Lower leg skin (tissue), 3 donors: ENCODE results near the gene OBSCN.

Source experiments
- POLR2A ChIP-seq, 2 donors: fragments of 450-650 bp; IDR thresholded peaks; one replicate each; pipeline ENCODE4 v1.6.1; 2016 to 2017; ENCODE audit warnings: antibody characterized with exemption in 2 of 2, mild to moderate bottlenecking in 1 of 2, moderate library complexity in 1 of 2
- TF ChIP-seq, protein P1 (sequence below), 3 donors: fragments of 450-650 bp; IDR thresholded peaks; one replicate each; pipeline ENCODE4 v1.5.1; 2016; ENCODE audit warnings: antibody characterized with exemption in 3 of 3, mild to moderate bottlenecking in 3 of 3, moderate library complexity in 2 of 3

DNA sequence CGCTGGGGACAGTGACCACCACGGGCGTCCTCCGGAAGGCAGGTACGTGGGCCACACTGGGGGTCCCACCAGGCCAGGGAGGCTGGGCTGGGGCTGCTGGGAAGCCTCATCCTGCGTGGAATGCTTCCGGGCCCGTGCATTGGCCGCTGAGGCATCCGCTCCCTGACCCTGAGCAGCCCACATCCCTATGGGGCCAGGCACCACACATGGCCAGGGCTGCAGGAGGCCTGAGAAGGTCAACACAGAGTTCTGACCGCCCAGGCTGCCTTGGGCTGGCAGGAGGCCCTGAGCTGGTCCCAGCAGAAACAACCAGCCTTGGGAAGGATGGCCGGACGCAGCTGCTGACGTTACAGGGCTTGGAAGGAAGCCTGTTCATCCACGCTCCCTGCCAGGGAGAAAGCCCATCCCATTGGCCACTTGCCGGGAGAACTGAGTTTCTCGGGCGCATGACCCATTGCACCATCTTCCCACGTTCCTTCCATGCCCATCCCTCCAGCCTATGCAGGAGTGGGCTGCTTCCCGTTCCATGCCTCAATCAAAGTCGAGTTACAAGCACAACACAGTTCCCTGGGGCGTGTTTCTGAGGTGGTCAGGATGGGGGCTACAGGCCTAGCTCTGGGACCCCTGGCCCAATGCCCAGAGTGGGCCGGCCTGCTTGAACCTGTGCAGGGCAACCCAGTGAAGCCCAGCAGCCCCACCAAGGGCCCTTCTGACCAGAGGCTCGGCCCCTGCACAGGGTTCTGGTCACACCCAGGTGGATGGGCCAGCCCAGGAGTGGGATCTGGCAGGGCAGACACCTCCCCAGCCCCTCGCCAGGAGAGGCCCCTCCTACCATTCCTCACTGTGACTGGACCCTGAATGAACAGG, 167.1 kb downstream of the OBSCN start:
- TF ChIP-seq, protein P1, sequence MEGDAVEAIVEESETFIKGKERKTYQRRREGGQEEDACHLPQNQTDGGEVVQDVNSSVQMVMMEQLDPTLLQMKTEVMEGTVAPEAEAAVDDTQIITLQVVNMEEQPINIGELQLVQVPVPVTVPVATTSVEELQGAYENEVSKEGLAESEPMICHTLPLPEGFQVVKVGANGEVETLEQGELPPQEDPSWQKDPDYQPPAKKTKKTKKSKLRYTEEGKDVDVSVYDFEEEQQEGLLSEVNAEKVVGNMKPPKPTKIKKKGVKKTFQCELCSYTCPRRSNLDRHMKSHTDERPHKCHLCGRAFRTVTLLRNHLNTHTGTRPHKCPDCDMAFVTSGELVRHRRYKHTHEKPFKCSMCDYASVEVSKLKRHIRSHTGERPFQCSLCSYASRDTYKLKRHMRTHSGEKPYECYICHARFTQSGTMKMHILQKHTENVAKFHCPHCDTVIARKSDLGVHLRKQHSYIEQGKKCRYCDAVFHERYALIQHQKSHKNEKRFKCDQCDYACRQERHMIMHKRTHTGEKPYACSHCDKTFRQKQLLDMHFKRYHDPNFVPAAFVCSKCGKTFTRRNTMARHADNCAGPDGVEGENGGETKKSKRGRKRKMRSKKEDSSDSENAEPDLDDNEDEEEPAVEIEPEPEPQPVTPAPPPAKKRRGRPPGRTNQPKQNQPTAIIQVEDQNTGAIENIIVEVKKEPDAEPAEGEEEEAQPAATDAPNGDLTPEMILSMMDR (IDR thresholded peaks at IDR 0.05), result no peak
- TF ChIP-seq POLR2A (IDR thresholded peaks at IDR 0.05), result no peak
